Mammary epithelial cell (primary cell): ENCODE results near the gene XAGE5.

Experiments used
- EZH2 ChIP-seq: IDR thresholded peaks from 2 replicates; pipeline ENCODE4 v1.6.1; 2012; ENCODE audit warnings: low read length, inconsistent platforms, borderline replicate concordance
- TF ChIP-seq, protein P1 (sequence below), 2 donors: IDR thresholded peaks in 1 of 2; conservative IDR thresholded peaks in 1 of 2; 2 replicates each; pipeline ENCODE4 v1.5.1; 2011 to 2012; ENCODE audit warnings: inconsistent platforms in 2 of 2, low read length in 2 of 2, mild to moderate bottlenecking in 2 of 2, control low read depth in 1 of 2, low read depth in 1 of 2; ENCODE audit not compliant: insufficient read depth in 1 of 2; ENCODE audit errors: extremely low read depth in 1 of 2

DNA sequence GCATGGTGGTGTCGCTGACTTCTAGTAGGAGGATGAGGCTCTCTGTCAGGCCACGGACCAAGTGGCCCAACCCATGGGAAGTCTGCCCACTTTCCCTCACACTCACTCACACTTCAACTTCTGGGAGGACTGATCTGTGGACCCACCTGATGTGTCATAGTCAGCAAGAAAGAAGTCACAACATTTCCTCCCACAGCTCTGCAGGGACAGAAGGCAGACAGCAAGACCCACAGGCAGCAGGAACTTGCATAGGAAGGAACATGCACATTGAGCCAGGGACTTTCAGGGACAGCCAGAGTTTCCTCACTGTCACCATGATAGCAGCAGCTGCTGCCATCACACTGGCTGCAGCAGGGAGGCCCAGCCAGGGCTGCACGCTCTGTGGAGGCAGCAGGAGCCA is 19.5 kb downstream of the XAGE5 start:
- TF ChIP-seq, protein P1, sequence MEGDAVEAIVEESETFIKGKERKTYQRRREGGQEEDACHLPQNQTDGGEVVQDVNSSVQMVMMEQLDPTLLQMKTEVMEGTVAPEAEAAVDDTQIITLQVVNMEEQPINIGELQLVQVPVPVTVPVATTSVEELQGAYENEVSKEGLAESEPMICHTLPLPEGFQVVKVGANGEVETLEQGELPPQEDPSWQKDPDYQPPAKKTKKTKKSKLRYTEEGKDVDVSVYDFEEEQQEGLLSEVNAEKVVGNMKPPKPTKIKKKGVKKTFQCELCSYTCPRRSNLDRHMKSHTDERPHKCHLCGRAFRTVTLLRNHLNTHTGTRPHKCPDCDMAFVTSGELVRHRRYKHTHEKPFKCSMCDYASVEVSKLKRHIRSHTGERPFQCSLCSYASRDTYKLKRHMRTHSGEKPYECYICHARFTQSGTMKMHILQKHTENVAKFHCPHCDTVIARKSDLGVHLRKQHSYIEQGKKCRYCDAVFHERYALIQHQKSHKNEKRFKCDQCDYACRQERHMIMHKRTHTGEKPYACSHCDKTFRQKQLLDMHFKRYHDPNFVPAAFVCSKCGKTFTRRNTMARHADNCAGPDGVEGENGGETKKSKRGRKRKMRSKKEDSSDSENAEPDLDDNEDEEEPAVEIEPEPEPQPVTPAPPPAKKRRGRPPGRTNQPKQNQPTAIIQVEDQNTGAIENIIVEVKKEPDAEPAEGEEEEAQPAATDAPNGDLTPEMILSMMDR (conservative IDR thresholded peaks at IDR 0.05 in 1 of 2, IDR thresholded peaks at IDR 0.05 in 1 of 2; ENCODE audit: extremely low read depth in 1 of 2, insufficient read depth in 1 of 2, low read depth in 1 of 2, low read length in 2 of 2) = no peak
- no peak for TF ChIP-seq EZH2
